ENCODE measurements around the gene PRR14L. TPM values are rescaled to one million over a fixed set of nuclear protein-coding genes. Genes with fewer than 3 reads are reported as not detected.

The PRR14L gene
- total RNA-seq, 1 donor from 2014 or later = 69.8 TPM

DNA sequence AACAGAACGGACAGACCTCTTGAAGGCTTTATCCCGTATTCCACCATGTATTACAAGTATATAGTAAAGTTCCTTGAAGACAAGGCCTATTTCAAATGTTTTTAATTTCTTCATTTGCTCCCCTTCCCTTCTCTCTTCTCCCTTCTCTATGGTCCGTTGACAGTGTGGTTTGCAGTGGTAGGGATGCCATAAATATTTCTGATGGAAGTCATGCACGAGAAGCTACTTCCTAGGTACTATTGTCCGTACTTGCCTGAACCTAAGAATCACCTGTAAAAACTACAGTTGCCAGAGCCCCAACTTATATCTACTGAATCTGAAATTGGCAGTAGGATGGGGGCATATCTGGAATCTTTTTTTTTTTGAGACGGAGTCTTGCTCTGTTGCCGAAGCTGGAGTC, 90.7 kb downstream of the PRR14L start:
- H3K27ac Mint-ChIP-seq (ENCODE audit: unreplicated experiment) = peak overlapping the region; percentile 67
- peaks cover 2% of the 10 kb centered on the region for H3K36me3 Mint-ChIP-seq (ENCODE audit: low read depth, unreplicated experiment)
- Histone ChIP-seq H3K4me2 (ENCODE audit: low read length) (no peak overlapping the region), H3K4me3 (ENCODE audit: insufficient read depth, low read depth, low read length) (no peak overlapping the region), H2AFZ (ENCODE audit: low read depth, low read length) (no peak overlapping the region), H3K79me2 (ENCODE audit: insufficient read depth, low read length) (peaks cover 72% of the 10 kb centered on the region), H3K9ac (ENCODE audit: low read length) (no peak overlapping the region), H3K27me3 (ENCODE audit: insufficient read depth, low read length) (no peaks in the 10 kb centered on the region), H3K36me3 (ENCODE audit: insufficient read depth, low read length) (no peaks in the 10 kb centered on the region), H3K4me1 (ENCODE audit: insufficient read depth, low read length) (peaks cover 4% of the 10 kb centered on the region), H3K27ac (ENCODE audit: low read depth, low read length) (no peak overlapping the region), H4K20me1 (ENCODE audit: insufficient read depth, low read length) (peaks cover 20% of the 10 kb centered on the region), H3K9me3 (ENCODE audit: insufficient read depth, low read depth, low read length) (no peaks in the 10 kb centered on the region)
- peaks cover 14% of the 10 kb centered on the region for H3K4me1 Mint-ChIP-seq (ENCODE audit: low read depth, unreplicated experiment)
- no peak for TF ChIP-seq EZH2 (IDR thresholded peaks at IDR 0.05; ENCODE audit: insufficient read depth, low read length)
- TF ChIP-seq, protein P1, sequence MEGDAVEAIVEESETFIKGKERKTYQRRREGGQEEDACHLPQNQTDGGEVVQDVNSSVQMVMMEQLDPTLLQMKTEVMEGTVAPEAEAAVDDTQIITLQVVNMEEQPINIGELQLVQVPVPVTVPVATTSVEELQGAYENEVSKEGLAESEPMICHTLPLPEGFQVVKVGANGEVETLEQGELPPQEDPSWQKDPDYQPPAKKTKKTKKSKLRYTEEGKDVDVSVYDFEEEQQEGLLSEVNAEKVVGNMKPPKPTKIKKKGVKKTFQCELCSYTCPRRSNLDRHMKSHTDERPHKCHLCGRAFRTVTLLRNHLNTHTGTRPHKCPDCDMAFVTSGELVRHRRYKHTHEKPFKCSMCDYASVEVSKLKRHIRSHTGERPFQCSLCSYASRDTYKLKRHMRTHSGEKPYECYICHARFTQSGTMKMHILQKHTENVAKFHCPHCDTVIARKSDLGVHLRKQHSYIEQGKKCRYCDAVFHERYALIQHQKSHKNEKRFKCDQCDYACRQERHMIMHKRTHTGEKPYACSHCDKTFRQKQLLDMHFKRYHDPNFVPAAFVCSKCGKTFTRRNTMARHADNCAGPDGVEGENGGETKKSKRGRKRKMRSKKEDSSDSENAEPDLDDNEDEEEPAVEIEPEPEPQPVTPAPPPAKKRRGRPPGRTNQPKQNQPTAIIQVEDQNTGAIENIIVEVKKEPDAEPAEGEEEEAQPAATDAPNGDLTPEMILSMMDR (IDR thresholded peaks at IDR 0.05; ENCODE audit: insufficient read depth, low read depth, low read length) = no peak
- peak overlapping the region; percentile 4 for H3K4me3 Mint-ChIP-seq (ENCODE audit: unreplicated experiment)
- no peaks in the 10 kb centered on the region for H3K9me3 Mint-ChIP-seq (ENCODE audit: unreplicated experiment)
- no peaks in the 10 kb centered on the region for H3K27me3 Mint-ChIP-seq (ENCODE audit: low read depth, unreplicated experiment)
- peak; percentile 22 for DNase-seq (ENCODE audit: low read depth)
- FAIRE-seq = no peak

DNA sequence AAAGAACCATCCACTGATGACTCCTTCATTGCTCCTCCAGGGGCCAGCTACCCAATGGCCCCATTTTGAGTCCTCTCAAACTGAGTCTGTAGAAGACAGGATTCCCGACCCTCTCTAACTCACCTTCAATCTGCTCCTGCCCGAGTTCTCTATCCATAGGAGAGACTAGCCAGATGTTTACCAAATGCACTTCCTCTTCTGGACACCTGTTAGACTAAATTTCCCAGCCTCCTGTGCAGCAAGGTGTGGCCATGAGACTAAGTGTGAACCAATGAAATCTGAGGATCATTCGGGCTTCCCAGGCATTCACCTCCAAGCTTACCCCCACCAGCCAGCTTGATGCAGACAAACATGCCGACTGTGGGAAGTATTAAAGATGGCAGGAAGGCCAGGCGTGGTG, 95.5 kb downstream of the PRR14L start:
- H3K4me1 Mint-ChIP-seq (ENCODE audit: low read depth, unreplicated experiment) = peaks cover 18% of the 10 kb centered on the region
- H3K36me3 ChIP-seq (ENCODE audit: insufficient read depth, low read length) = no peaks in the 10 kb centered on the region
- DNase-seq (ENCODE audit: low read depth) (no peak), FAIRE-seq (no peak)
- H3K9me3 ChIP-seq (ENCODE audit: insufficient read depth, low read depth, low read length) = no peaks in the 10 kb centered on the region
- no peaks in the 10 kb centered on the region for H3K9me3 Mint-ChIP-seq (ENCODE audit: unreplicated experiment)
- H3K27me3 ChIP-seq (ENCODE audit: insufficient read depth, low read length) = no peaks in the 10 kb centered on the region
- no peak overlapping the region for H3K27ac ChIP-seq (ENCODE audit: low read depth, low read length)
- H3K36me3 Mint-ChIP-seq (ENCODE audit: low read depth, unreplicated experiment) = peaks cover 12% of the 10 kb centered on the region
- no peaks in the 10 kb centered on the region for H3K27me3 Mint-ChIP-seq (ENCODE audit: low read depth, unreplicated experiment)
- no peak overlapping the region for H3K4me3 ChIP-seq (ENCODE audit: insufficient read depth, low read depth, low read length)
- H2AFZ ChIP-seq (ENCODE audit: low read depth, low read length) = no peak overlapping the region
- H4K20me1 ChIP-seq (ENCODE audit: insufficient read depth, low read length) = peaks cover 27% of the 10 kb centered on the region
- H3K4me3 Mint-ChIP-seq (ENCODE audit: unreplicated experiment) = no peak overlapping the region
- no peak overlapping the region for H3K27ac Mint-ChIP-seq (ENCODE audit: unreplicated experiment)
- peaks cover 11% of the 10 kb centered on the region for H3K4me1 ChIP-seq (ENCODE audit: insufficient read depth, low read length)
- TF ChIP-seq, protein P1 (IDR thresholded peaks at IDR 0.05; ENCODE audit: insufficient read depth, low read depth, low read length) = no peak
- no peak for TF ChIP-seq EZH2 (IDR thresholded peaks at IDR 0.05; ENCODE audit: insufficient read depth, low read length)
- no peak overlapping the region for H3K9ac ChIP-seq (ENCODE audit: low read length)
- peaks cover 91% of the 10 kb centered on the region for H3K79me2 ChIP-seq (ENCODE audit: insufficient read depth, low read length)
- H3K4me2 ChIP-seq (ENCODE audit: low read length) = no peak overlapping the region

DNA sequence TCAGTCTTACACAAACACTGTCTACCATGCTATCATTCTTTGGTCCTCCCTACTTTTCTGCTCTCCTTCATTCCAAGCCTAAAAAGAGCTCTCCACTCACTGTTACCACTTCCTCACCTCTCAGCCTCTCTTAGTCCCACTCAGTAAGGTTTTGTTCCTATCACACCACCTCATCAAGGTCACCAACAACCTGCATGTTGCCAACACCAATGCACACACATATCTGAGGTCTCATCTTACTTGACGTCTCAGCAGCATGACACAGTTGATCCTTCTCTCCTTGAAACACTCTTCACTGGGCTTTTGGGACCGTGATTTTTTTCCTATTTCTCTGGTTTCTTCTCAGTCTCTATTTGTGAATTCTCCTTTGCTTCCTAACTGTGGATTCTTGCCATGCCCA, 96.0 kb downstream of the PRR14L start:
- H3K4me1 ChIP-seq (ENCODE audit: insufficient read depth, low read length) = peaks cover 11% of the 10 kb centered on the region
- no peak for DNase-seq (ENCODE audit: low read depth)
- no peak overlapping the region for H2AFZ ChIP-seq (ENCODE audit: low read depth, low read length)
- H3K27ac ChIP-seq (ENCODE audit: low read depth, low read length) = no peak overlapping the region
- no peak overlapping the region for H3K4me3 ChIP-seq (ENCODE audit: insufficient read depth, low read depth, low read length)
- peaks cover 27% of the 10 kb centered on the region for H4K20me1 ChIP-seq (ENCODE audit: insufficient read depth, low read length)
- no peaks in the 10 kb centered on the region for H3K9me3 ChIP-seq (ENCODE audit: insufficient read depth, low read depth, low read length)
- Mint-ChIP-seq H3K27ac (ENCODE audit: unreplicated experiment) (no peak overlapping the region), H3K36me3 (ENCODE audit: low read depth, unreplicated experiment) (peaks cover 12% of the 10 kb centered on the region), H3K4me1 (ENCODE audit: low read depth, unreplicated experiment) (peaks cover 15% of the 10 kb centered on the region), H3K4me3 (ENCODE audit: unreplicated experiment) (no peak overlapping the region), H3K9me3 (ENCODE audit: unreplicated experiment) (no peaks in the 10 kb centered on the region), H3K27me3 (ENCODE audit: low read depth, unreplicated experiment) (no peaks in the 10 kb centered on the region)
- H3K27me3 ChIP-seq (ENCODE audit: insufficient read depth, low read length) = no peaks in the 10 kb centered on the region
- H3K36me3 ChIP-seq (ENCODE audit: insufficient read depth, low read length) = no peaks in the 10 kb centered on the region
- no peak overlapping the region for H3K4me2 ChIP-seq (ENCODE audit: low read length)
- H3K9ac ChIP-seq (ENCODE audit: low read length) = no peak overlapping the region
- no peak for TF ChIP-seq EZH2 (IDR thresholded peaks at IDR 0.05; ENCODE audit: insufficient read depth, low read length)
- TF ChIP-seq, protein P1 (IDR thresholded peaks at IDR 0.05; ENCODE audit: insufficient read depth, low read depth, low read length) = no peak
- no peak for FAIRE-seq
- peaks cover 89% of the 10 kb centered on the region for H3K79me2 ChIP-seq (ENCODE audit: insufficient read depth, low read length)
